NCI-H2107 treated with DMSO at 0.1 percent for 48 hours (cell line): Measurements from ENCODE around the gene HHEX.
A peak's percentile ranks its signal among the peaks of the same experiment; 100 is the strongest.

Source experiments
- DNase-seq: peaks from one replicate; lab custom pipeline; 2025; ENCODE audit not compliant: unreplicated experiment; lab: John Stamatoyannopoulos, UW

HHEX gene

DNA sequence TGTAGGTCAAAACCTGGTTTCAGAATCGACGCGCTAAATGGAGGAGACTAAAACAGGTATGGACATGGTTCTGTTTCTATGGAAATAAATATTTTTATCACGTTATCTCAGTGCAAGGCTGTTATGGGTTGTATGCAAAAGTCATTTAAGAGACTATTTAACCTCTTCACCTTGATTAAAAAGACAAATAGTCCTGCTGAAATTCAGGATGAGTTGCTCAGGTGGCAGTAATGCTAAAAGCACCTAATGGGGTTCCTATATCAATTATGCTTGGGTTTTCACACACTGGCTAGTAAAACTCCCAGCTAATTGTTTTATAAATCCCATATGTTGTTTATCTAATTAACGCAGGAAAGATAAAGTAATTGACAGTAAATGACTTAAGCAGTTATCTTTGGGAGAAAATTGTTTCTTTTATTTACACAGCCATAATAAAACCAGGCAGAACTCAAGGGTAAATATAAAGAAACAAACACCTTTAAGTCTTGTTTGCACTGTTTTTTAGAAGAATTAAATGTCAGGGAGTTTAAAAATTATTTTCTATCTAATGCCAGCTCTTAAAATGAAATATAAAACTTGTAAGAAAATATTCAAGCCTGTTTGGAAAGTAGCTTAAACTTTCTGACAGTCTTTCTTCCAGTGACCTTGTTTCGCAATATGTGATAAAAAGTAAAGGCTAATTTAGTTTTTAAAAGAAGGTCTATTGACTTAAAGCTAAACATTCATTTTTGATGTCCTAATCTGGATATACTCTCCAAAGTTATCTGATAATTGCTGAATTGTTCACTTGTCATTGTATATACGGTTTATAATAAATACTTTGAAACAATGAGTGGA, 3.2 kb downstream of the HHEX start:
- no peak for DNase-seq

DNA sequence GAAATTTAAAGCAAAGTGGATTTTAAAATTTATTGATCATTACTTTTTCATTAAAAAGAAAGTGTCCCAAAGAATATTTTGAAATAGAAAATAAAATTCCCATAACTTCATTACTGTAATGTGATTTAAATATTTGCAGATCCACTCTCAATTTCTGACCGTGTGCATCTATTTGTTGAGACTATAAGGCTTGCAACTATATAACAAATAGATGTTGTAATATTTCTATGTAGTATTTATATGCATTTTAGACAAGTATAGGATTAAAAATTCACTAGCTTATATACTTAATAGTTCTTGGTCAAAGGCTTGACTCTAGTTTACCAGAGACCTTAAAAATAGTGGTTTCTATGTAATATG, 3.8 kb downstream of the HHEX start:
- DNase-seq, result no peak

- no peak for DNase-seq
Observed at GRCh38 chr10:92695679-92696605, 6.2 kb downstream of the HHEX start.

- no peak for DNase-seq
Observed at GRCh38 chr10:92696606-92697383, 7.0 kb downstream of the HHEX start.

DNA sequence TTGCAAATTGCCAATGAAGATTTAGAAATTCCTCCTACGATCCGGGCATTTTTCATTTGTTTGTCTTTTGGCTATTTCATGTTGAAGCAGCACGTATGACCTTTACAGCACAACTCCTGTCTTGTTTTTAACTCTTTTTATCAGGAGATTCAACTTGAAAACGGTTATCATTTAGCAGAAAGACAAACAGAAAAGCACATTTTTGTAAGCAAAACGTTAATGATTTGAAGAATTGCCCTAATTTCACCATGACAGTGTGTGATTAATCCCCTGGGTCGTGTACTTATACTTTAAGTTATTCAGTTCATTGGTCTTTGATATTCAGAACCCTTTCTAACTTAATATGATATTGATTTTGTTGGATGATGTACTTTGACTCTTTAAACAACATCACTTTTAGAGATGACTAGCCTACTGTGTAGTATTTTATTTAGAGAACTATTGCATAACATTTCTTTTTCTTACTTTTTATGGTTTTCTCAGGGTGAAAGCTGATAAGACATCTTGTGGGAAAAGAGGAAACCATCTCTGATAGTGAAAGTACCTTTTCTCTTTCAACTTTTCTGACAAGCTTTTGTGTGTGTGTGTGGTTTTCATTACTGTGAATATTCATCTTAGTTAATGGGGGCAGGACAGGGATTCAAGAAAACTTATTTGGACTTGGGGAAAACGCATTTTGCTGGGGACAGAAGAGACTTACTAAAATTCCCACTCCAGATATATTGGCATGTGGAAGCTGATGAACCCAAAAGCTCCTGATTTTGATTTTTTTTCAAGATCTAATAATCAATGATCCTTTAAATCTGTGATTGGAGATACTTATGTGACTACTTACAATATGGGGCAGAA, 8.1 kb downstream of the HHEX start:
- no peak for DNase-seq

- DNase-seq, result no peak
Observed at GRCh38 chr10:92699193-92699517, 9.4 kb downstream of the HHEX start.

DNA sequence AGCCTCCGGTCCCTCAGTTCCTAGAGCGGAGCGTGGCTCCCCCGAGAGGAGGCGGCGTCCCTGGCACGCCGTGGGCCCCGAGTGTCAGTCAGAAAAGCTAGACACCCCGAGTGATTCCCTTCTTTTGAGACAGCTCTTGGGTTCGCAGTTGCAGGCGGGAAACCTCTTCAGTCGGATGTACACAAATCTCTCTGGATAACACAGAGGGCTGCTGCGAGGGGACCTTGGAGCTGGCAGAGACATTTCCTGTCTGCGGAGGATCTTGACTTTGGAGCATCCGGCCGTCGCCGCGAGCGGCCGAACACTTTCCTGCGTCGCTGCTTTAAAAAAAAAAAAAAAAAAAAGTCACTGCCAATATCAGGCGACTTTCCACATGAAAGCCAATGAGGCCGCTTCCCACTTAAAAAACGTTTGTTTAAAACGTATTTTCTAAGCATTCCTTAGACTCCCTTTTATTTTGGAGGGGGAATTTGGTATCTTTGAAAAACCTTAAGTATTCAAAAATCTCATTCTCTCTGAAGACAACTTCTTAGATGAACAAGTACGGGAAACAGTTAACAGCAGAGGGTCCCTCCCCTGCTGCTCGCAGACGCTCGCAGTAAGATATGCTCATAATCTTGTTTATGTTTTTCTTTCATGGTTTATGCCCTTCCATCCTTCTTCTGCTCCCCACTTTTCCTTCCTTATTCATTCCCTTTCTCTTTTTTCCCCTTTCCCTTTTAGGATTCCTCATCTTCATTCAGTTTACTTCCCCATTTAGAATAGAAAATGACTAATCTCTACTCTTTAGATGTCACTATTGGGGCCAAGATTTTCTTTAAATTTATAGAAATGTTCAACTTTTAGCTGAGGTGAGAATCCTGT, 10.0 kb downstream of the HHEX start:
- DNase-seq, result no peak

GRCh38 chr10:92702301-92702916, 12.7 kb downstream of the HHEX start:
- DNase-seq, result no peak

DNA sequence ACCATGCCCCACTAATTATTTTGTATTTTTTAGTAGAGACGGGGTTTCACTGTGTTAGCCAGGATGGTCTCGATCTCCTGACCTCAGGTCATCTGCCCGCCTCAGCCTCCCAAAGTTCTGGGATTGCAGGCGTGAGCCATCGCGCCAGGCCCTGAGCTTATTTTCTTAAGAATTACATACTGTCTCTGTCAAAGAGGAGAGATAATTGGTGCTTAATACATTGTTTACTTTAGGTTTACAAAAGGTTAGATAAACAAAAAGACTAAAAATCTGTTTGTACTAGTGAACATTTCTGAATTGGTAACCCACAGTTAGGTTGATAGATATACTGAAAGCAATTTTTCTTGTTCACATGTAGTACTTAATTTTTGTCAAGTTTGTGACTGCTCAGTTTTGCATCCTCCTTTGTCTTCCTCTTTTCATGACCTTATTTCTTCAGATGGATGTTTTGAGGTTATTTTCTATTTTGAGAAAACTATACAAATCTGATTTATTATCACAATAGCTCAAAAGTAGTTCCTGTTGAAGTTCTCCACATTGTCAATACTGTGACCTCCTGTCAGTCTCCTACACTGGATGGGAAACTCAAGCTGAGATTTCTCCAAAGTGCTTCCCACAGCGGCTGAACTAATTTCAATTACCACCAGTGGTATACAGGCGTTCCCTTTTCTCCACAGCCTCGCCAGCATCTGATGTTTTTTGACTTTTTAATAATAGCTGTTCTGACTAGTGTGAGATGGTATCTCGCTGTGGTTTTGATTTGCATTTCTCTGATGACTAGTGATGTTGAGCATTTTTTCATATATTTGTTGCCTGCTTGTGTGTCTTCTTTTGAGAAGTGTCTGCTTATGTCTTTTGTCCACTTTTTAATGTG, 22.5 kb downstream of the HHEX start:
- no peak for DNase-seq

DNA sequence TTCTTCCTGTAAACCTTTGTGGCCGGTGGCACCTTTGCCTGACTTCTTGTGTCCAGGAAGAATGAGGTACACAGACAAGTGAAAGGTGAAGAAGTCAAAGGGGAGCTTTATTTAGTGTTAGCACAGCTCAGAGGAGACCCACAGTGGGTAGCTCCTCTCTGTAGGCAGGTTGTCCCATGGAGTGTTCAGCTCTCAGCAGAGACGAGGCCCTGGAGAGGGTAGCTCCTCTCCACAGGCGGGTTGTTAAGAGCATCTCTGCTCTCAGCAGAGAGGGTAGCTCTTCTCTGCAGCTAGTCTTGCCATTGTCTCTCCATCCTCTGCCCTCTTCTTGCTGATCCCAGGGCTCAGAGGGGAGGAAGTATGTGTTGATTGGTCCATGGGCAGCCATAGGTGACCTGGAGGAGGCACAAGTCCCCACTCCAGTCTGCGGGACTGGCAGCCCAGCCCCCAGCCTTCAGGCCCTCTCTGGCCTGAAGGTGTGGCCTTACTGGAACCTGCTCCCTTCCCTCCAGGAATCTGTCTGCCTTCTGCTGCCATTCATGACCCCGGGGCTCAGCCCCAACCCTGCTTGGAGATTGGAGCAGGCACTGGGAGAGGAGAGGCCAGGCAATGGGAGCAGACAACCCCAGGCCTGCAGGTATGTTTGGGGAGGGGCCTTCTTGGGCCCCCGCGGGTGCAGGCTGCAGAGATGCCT, 24.5 kb downstream of the HHEX start:
- no peak for DNase-seq

GRCh38 chr10:92714872-92715271, 25.1 kb downstream of the HHEX start:
- no peak for DNase-seq

DNA sequence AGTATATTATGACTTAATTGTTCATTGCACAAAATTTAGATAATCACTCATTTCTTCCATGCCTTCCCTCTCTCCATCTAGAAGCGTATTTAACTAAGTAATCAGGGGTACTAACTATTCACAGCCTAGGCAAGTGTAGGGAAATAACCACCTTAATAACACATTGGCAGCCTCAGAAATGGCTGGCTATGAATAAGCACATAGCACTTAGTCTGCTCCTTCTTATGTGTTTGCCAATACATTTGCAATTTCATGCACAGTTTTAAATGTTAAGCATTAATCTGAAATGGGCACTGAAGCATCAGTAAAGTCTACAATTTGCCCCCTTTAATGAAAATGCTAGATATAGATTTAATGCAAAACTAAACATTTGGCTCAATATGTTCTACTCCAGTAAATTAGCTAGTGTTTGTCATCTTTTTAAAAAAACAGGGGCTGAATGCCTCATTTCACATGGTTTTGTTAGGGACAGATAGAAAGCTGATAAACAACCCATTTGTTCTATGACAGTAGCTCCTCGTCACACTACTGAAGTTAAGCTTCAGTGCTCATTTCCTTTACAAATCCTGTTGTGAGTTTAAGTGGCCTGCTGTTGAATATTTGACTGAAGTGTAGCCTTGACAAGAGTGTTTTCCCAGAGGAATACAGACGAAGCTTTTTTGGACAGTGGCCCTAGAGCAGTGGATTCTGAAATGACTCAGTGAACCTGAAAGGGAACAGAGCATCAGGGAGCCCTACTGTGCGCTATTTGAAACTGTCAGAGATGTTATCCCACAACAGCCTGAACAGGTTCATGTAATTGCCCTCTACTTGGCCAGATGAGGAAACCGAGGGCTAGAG, 30.5 kb downstream of the HHEX start:
- DNase-seq, result peak; percentile 71

DNA sequence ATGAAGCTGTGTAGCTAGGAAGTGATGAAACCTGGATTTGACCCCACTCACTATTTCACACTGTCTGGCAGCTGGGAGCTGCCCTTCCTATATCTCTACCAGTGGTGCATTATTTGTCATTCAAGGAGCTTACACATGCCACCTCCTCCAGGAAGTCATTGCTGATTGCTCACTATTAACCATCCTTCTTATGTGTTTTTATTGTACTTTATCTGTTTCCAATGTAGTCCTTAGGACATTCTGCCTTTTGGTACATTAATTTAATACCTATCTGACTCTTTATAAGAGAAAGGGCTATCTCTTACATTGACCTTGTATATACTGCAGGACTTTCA, 31.0 kb downstream of the HHEX start:
- no peak for DNase-seq

GRCh38 chr10:92722349-92722748, 32.6 kb downstream of the HHEX start:
- DNase-seq, result no peak

DNA sequence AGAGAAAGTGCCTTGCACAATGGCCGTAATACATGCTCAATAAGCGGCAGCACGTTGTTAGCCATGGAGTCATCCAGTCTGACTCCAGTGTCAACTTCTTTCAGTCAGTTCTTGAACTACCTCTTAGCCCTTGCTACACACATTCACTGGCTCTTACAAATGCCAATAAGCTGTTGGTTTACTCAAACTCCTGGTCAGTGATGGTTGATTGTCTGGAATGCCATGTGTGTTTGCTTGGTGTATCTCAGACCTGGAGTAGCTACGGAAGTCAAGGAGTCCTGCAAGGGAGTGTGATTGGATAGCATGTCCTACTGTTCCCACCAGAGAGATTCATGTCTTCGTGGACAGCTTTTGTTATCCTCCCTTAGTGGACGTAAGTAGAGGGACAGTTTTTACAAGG, 37.4 kb downstream of the HHEX start:
- no peak for DNase-seq

GRCh38 chr10:92727550-92727949, 37.8 kb downstream of the HHEX start:
- DNase-seq, result no peak

DNA sequence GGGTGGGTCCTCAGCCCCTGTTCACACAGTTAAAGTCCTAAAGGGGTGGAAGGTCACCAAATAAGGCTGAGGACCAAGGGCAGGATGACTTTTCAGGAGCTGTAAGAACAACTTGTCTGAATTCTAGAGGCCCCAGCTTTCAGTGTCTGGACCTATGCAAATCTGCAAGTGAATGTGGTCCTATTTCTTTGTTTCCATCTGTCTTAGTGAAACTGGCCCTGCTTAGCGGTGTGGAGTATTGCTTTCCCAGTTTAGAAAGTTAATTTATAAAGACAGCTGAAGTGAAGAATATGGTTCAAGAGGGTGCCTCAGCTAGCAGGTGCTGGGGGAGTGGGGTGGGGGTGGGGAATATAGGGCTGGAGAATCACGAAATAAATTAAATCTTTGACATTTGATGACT, 40.1 kb downstream of the HHEX start:
- DNase-seq, result no peak
